KOPT-K1 (cell line): ENCODE data around the gene TTR.

Experiments
- H3K27ac ChIP-seq: fragments of 200-600 bp; sonication (generic); 2 replicates; pipeline ENCODE4 v1.5.1; 2016; ENCODE audit warnings: antibody characterized with exemption, mild to moderate bottlenecking, low read depth, low read length; ENCODE audit not compliant: poor library complexity, severe bottlenecking
- H3K36me3 ChIP-seq: fragments of 200-600 bp; sonication (generic); 2 replicates; pipeline ENCODE4 v1.5.1; 2017; ENCODE audit warnings: antibody characterized with exemption, mild to moderate bottlenecking, low read length, moderate library complexity; ENCODE audit not compliant: insufficient read depth
- H3K9me3 ChIP-seq: fragments of 200-600 bp; sonication (generic); 2 replicates; pipeline ENCODE4 v1.5.1; 2017; ENCODE audit warnings: antibody characterized with exemption, low read length, mild to moderate bottlenecking; ENCODE audit not compliant: insufficient read depth, poor library complexity, severe bottlenecking

Gene TTR

GRCh38 chr18:31592506-31593157 lies 955 bp downstream of the TTR start:
- no peak overlapping the region for H3K27ac ChIP-seq
- H3K9me3 ChIP-seq: no peaks in the 10 kb centered on the region
- H3K36me3 ChIP-seq: no peaks in the 10 kb centered on the region

- no peak overlapping the region for H3K27ac ChIP-seq
- H3K9me3 ChIP-seq: no peaks in the 10 kb centered on the region
- H3K36me3 ChIP-seq: no peaks in the 10 kb centered on the region
Observed at GRCh38 chr18:31595121-31595771, 3.6 kb downstream of the TTR start.

GRCh38 chr18:31596081-31596872 lies 4.6 kb downstream of the TTR start:
- H3K36me3 ChIP-seq: no peaks in the 10 kb centered on the region
- H3K9me3 ChIP-seq: no peaks in the 10 kb centered on the region
- no peak overlapping the region for H3K27ac ChIP-seq

GRCh38 chr18:31598021-31598805 lies 6.5 kb downstream of the TTR start:
- Histone ChIP-seq H3K9me3 (no peaks in the 10 kb centered on the region), H3K36me3 (no peaks in the 10 kb centered on the region), H3K27ac (no peak overlapping the region)

GRCh38 chr18:31603315-31603714 lies 11.6 kb downstream of the TTR start:
- H3K9me3 ChIP-seq: no peaks in the 10 kb centered on the region
- H3K27ac ChIP-seq: no peak overlapping the region
- no peaks in the 10 kb centered on the region for H3K36me3 ChIP-seq

GRCh38 chr18:31606265-31606664 lies 14.6 kb downstream of the TTR start:
- Histone ChIP-seq H3K9me3 (no peaks in the 10 kb centered on the region), H3K36me3 (no peaks in the 10 kb centered on the region), H3K27ac (no peak overlapping the region)

GRCh38 chr18:31607384-31607783 lies 15.7 kb downstream of the TTR start:
- Histone ChIP-seq H3K27ac (no peak overlapping the region), H3K9me3 (no peaks in the 10 kb centered on the region), H3K36me3 (no peaks in the 10 kb centered on the region)

GRCh38 chr18:31609886-31610285 lies 18.2 kb downstream of the TTR start:
- Histone ChIP-seq H3K9me3 (no peaks in the 10 kb centered on the region), H3K36me3 (no peaks in the 10 kb centered on the region), H3K27ac (no peak overlapping the region)

- H3K9me3 ChIP-seq: no peaks in the 10 kb centered on the region
Observed at GRCh38 chr18:31610286-31611205, 18.9 kb downstream of the TTR start.

GRCh38 chr18:31611511-31611910 lies 19.8 kb downstream of the TTR start:
- Histone ChIP-seq H3K36me3 (no peaks in the 10 kb centered on the region), H3K27ac (no peak overlapping the region), H3K9me3 (no peaks in the 10 kb centered on the region)

More at GRCh38 chr18:31610286-31611205, 18.9 kb downstream of the TTR start:
- Histone ChIP-seq H3K27ac (no peak overlapping the region), H3K36me3 (no peaks in the 10 kb centered on the region)

- no peaks in the 10 kb centered on the region for H3K36me3 ChIP-seq
- no peaks in the 10 kb centered on the region for H3K9me3 ChIP-seq
- H3K27ac ChIP-seq: no peak overlapping the region
Observed at GRCh38 chr18:31612124-31612523, 20.4 kb downstream of the TTR start.

- H3K36me3 ChIP-seq: no peaks in the 10 kb centered on the region
- no peak overlapping the region for H3K27ac ChIP-seq
- H3K9me3 ChIP-seq: no peaks in the 10 kb centered on the region
Observed at GRCh38 chr18:31614044-31614443, 22.4 kb downstream of the TTR start.

- no peaks in the 10 kb centered on the region for H3K36me3 ChIP-seq
- H3K9me3 ChIP-seq: no peaks in the 10 kb centered on the region
- H3K27ac ChIP-seq: no peak overlapping the region
Observed at GRCh38 chr18:31616586-31616985, 24.9 kb downstream of the TTR start.

- Histone ChIP-seq H3K36me3 (no peaks in the 10 kb centered on the region), H3K27ac (no peak overlapping the region), H3K9me3 (no peaks in the 10 kb centered on the region)
Observed at GRCh38 chr18:31617031-31617717, 25.5 kb downstream of the TTR start.
